ENCODE results near the gene SLC25A33. TPM values are rescaled to one million over a fixed set of nuclear protein-coding genes. Genes with fewer than 3 reads are reported as not detected.

Gene SLC25A33
- total RNA-seq, 2 experiments from 2014 or later: 3.5 TPM

- CTCF ChIA-PET: interaction anchor here (0.6 to 7.1 kb wide), 12 partner anchors 13 to 804 kb away, joined by 3 to 81 read pairs (median 8); partner anchors contain the start of gene PIK3CD
These were observed 89.5 kb downstream of the SLC25A33 start for GRCh38 chr1:9628541-9629444.

GRCh38 chr1:9629445-9630201 is 90.4 kb downstream of the SLC25A33 start:
- ChIA-PET POLR2A (interaction anchor here (0.6 to 1.9 kb wide), 3 partner anchors 58 to 88 kb away, joined by 4 to 15 read pairs (median 9); no protein-coding TSS in a partner anchor), CTCF (interaction anchor here (2.9 to 7.1 kb wide), 5 partner anchors 14 to 89 kb away, joined by 9 to 81 read pairs (median 37); partner anchors contain the start of gene PIK3CD)
- Mint-ChIP-seq H3K27me3 (peaks cover 1% of the 10 kb centered on the region), H3K36me3 (ENCODE audit: low read depth) (peaks cover 47% of the 10 kb centered on the region), H3K4me1 (peaks cover 58% of the 10 kb centered on the region), H3K4me3 (peak overlapping the region; percentile 95), H3K27ac (peak overlapping the region; percentile 98), H3K9me3 (peaks cover under 1% of the 10 kb centered on the region)
- DNase-seq: peak; percentile 86

More at GRCh38 chr1:9628541-9629444, 89.5 kb downstream of the SLC25A33 start:
- H3K9me3 Mint-ChIP-seq: no peaks in the 10 kb centered on the region
- H3K4me3 Mint-ChIP-seq: peak overlapping the region; percentile 95
- peak; percentile 79 for DNase-seq
- H3K4me1 Mint-ChIP-seq: peaks cover 55% of the 10 kb centered on the region
- POLR2A ChIA-PET: interaction anchor here (1.4 to 1.9 kb wide), 2 partner anchors 25 to 89 kb away, joined by 5 to 15 read pairs; no protein-coding TSS in a partner anchor
- peaks cover 6% of the 10 kb centered on the region for H3K27me3 Mint-ChIP-seq
- peaks cover 39% of the 10 kb centered on the region for H3K36me3 Mint-ChIP-seq (ENCODE audit: low read depth)
- peak overlapping the region; percentile 98 for H3K27ac Mint-ChIP-seq

GRCh38 chr1:9630331-9631111 is 91.3 kb downstream of the SLC25A33 start:
- Mint-ChIP-seq H3K36me3 (ENCODE audit: low read depth) (peaks cover 56% of the 10 kb centered on the region), H3K27ac (peak overlapping the region; percentile 98), H3K4me3 (peak overlapping the region; percentile 95), H3K4me1 (peaks cover 66% of the 10 kb centered on the region), H3K9me3 (peaks cover 4% of the 10 kb centered on the region), H3K27me3 (peaks cover 1% of the 10 kb centered on the region)
- DNase-seq: peak; percentile 36
- ChIA-PET POLR2A (interaction anchor here (0.8 kb wide), 1 partner anchor 13 kb away, joined by 4 read pairs; no protein-coding TSS in a partner anchor), CTCF (interaction anchor here (0.6 to 7.1 kb wide), 9 partner anchors 10 to 1566 kb away, joined by 3 to 81 read pairs (median 4); partner anchors contain the start of gene PIK3CD)

GRCh38 chr1:9631613-9632012 is 92.3 kb downstream of the SLC25A33 start:
- H3K36me3 Mint-ChIP-seq (ENCODE audit: low read depth): peaks cover 66% of the 10 kb centered on the region
- peak overlapping the region; percentile 95 for H3K4me3 Mint-ChIP-seq
- peaks cover 4% of the 10 kb centered on the region for H3K9me3 Mint-ChIP-seq
- ChIA-PET CTCF (interaction anchor here (1.1 to 7.1 kb wide), 4 partner anchors 12 to 39 kb away, joined by 3 to 81 read pairs (median 4); partner anchors contain the start of gene PIK3CD), POLR2A (interaction anchor here (0.8 kb wide), 1 partner anchor 12 kb away, joined by 4 read pairs; no protein-coding TSS in a partner anchor)
- H3K27me3 Mint-ChIP-seq: no peaks in the 10 kb centered on the region
- H3K4me1 Mint-ChIP-seq: peaks cover 64% of the 10 kb centered on the region
- no peak for DNase-seq
- peak overlapping the region; percentile 98 for H3K27ac Mint-ChIP-seq

GRCh38 chr1:9633493-9633892 is 94.2 kb downstream of the SLC25A33 start:
- Mint-ChIP-seq H3K4me3 (no peak overlapping the region), H3K36me3 (ENCODE audit: low read depth) (peaks cover 79% of the 10 kb centered on the region), H3K27ac (peak overlapping the region; percentile 41), H3K4me1 (peaks cover 62% of the 10 kb centered on the region), H3K27me3 (no peaks in the 10 kb centered on the region), H3K9me3 (peaks cover 4% of the 10 kb centered on the region)
- DNase-seq: no peak
- CTCF ChIA-PET: no interaction called here
- POLR2A ChIA-PET: no interaction called here

GRCh38 chr1:9634582-9634981 is 95.3 kb downstream of the SLC25A33 start:
- DNase-seq: no peak
- POLR2A ChIA-PET: no interaction called here
- Mint-ChIP-seq H3K4me3 (no peak overlapping the region), H3K4me1 (peaks cover 70% of the 10 kb centered on the region), H3K27me3 (no peaks in the 10 kb centered on the region), H3K36me3 (ENCODE audit: low read depth) (peaks cover 82% of the 10 kb centered on the region), H3K9me3 (peaks cover 4% of the 10 kb centered on the region), H3K27ac (peak overlapping the region; percentile 41)
- CTCF ChIA-PET: no interaction called here

Other genes starting within 250 kb of the SLC25A33 start
- 1 to 10 TPM; 4.8 to 6.6 TPM for gene SPSB1, start 246.6 kb upstream of the SLC25A33 start, total RNA-seq
- 10 to 100 TPM; 17.1 to 17.9 TPM for gene TMEM201, start 49.4 kb downstream of the SLC25A33 start, total RNA-seq
- gene PIK3CD, start 112.3 kb downstream of the SLC25A33 start, total RNA-seq: 100 to 1,000 TPM; 222 to 242 TPM